Trophoblast cell (in vitro differentiated cells and primary cell): ENCODE measurements around the gene MTG1.
A peak's percentile ranks its signal among the peaks of the same experiment; 100 is the strongest.

Experiments
- DNase-seq, 2 donors: peaks; one replicate each; pipeline ENCODE4 v3.0.0-alpha.2; 2016
- H2AFZ ChIP-seq: 2 replicates; pipeline ENCODE4 v1.6.1; 2013; ENCODE audit warnings: low read length, moderate library complexity, mild to moderate bottlenecking; ENCODE audit not compliant: insufficient read depth, poor library complexity
- H2AK5ac ChIP-seq: 2 replicates; pipeline ENCODE4 v1.6.1; 2013; ENCODE audit warnings: mild to moderate bottlenecking, low read length
- H2BK120ac ChIP-seq: 2 replicates; pipeline ENCODE4 v1.6.1; 2013; ENCODE audit warnings: low read length, mild to moderate bottlenecking, moderate library complexity; ENCODE audit not compliant: insufficient read depth, poor library complexity
- H2BK12ac ChIP-seq: 2 replicates; pipeline ENCODE4 v1.6.1; 2013; ENCODE audit warnings: mild to moderate bottlenecking, low read length, moderate library complexity
- H2BK5ac ChIP-seq: 2 replicates; pipeline ENCODE4 v1.6.1; 2013; ENCODE audit warnings: low read length, low read depth, moderate library complexity, mild to moderate bottlenecking; ENCODE audit not compliant: poor library complexity
- H3K14ac ChIP-seq: 2 replicates; pipeline ENCODE4 v1.6.1; 2013; ENCODE audit warnings: mild to moderate bottlenecking, low read length
- H3K18ac ChIP-seq: 2 replicates; pipeline ENCODE4 v1.6.1; 2013; ENCODE audit warnings: mild to moderate bottlenecking, low read length
- H3K23ac ChIP-seq: 2 replicates; pipeline ENCODE4 v1.6.1; 2013; ENCODE audit warnings: low read length
- H3K27ac ChIP-seq: 2 replicates; pipeline ENCODE4 v1.5.1; 2013; ENCODE audit warnings: low read depth, mild to moderate bottlenecking, inconsistent platforms, low read length, moderate library complexity
- H3K27me3 ChIP-seq: 2 replicates; pipeline ENCODE4 v1.6.1; 2013; ENCODE audit warnings: inconsistent platforms, mild to moderate bottlenecking, low read length, moderate library complexity; ENCODE audit not compliant: insufficient read depth
- H3K36me3 ChIP-seq, 2 experiments: 1 replicate in 1 of 2; 2 replicates in 1 of 2; pipeline ENCODE4 v1.6.1; 2013; ENCODE audit warnings: low read length in 2 of 2, mild to moderate bottlenecking in 2 of 2, moderate library complexity in 1 of 2; ENCODE audit not compliant: insufficient read depth in 2 of 2, control insufficient read depth in 1 of 2
- H3K4ac ChIP-seq: 2 replicates; pipeline ENCODE4 v1.6.1; 2013; ENCODE audit warnings: low read depth, mild to moderate bottlenecking, low read length, moderate library complexity
- H3K4me1 ChIP-seq, 2 experiments: 1 replicate in 1 of 2; 2 replicates in 1 of 2; pipeline ENCODE4 v1.6.1; 2013; ENCODE audit warnings: low read length in 2 of 2, mild to moderate bottlenecking in 2 of 2, moderate library complexity in 1 of 2; ENCODE audit not compliant: insufficient read depth in 2 of 2, control insufficient read depth in 1 of 2
- H3K4me2 ChIP-seq: 2 replicates; pipeline ENCODE4 v1.6.1; 2013; ENCODE audit warnings: inconsistent platforms, mild to moderate bottlenecking, low read length, moderate library complexity
- H3K4me3 ChIP-seq: 2 replicates; pipeline ENCODE4 v1.5.1; 2013; ENCODE audit warnings: mild to moderate bottlenecking, low read depth, low read length, inconsistent platforms
- H3K79me1 ChIP-seq: one replicate; pipeline ENCODE4 v1.6.1; 2013; ENCODE audit warnings: low read length
- H3K79me2 ChIP-seq: 2 replicates; pipeline ENCODE4 v1.6.1; 2013; ENCODE audit warnings: low read length, mild to moderate bottlenecking; ENCODE audit not compliant: control insufficient read depth, insufficient read depth, poor library complexity
- H3K9ac ChIP-seq: 2 replicates; pipeline ENCODE4 v1.6.1; 2013; ENCODE audit warnings: mild to moderate bottlenecking, low read length
- H3K9me3 ChIP-seq: 2 replicates; pipeline ENCODE4 v1.6.1; 2013; ENCODE audit warnings: low read depth, mild to moderate bottlenecking, control low read depth, inconsistent platforms, low read length; ENCODE audit not compliant: insufficient read depth
- H4K12ac ChIP-seq: 2 replicates; pipeline ENCODE4 v1.6.1; 2013; ENCODE audit warnings: low read depth, mild to moderate bottlenecking, low read length, moderate library complexity
- H4K8ac ChIP-seq: 2 replicates; pipeline ENCODE4 v1.6.1; 2013; ENCODE audit warnings: low read depth, mild to moderate bottlenecking, low read length, moderate library complexity
- H4K91ac ChIP-seq: one replicate; pipeline ENCODE4 v1.6.1; 2013; ENCODE audit warnings: low read depth, mild to moderate bottlenecking, low read length, moderate library complexity
- whole genome bisulfite sequencing: extraction: QIAGEN DNeasy Blood & Tissue Kit; methylation state at CpG from one replicate; pipeline ENCODE4 v1.1.7; 2013; ENCODE audit warnings: missing lambda C conversion rate; ENCODE audit not compliant: insufficient read length, insufficient coverage; ENCODE audit errors: extremely low coverage; 5-methylcytosine and 5-hydroxymethylcytosine counted together

MTG1 gene

GRCh38 chr10:133448120-133448519 lies 54.2 kb downstream of the MTG1 start:
- Histone ChIP-seq H3K4me3 (no peak overlapping the region), H4K12ac (no peak overlapping the region), H3K79me1 (no peaks in the 10 kb centered on the region), H3K9ac (no peak overlapping the region), H3K4me2 (no peak overlapping the region), H4K8ac (no peak overlapping the region), H3K18ac (no peak overlapping the region), H3K36me3 (no peaks in the 10 kb centered on the region), H3K79me2 (no peaks in the 10 kb centered on the region), H2BK5ac (no peak overlapping the region), H3K27ac (no peak overlapping the region), H3K14ac (no peak overlapping the region), H4K91ac (no peak overlapping the region), H3K4ac (no peak overlapping the region), H2BK12ac (no peak overlapping the region), H3K9me3 (peaks cover 44% of the 10 kb centered on the region), H3K23ac (no peak overlapping the region), H3K4me1 (no peaks in the 10 kb centered on the region), H3K27me3 (no peaks in the 10 kb centered on the region), H2AFZ (no peak overlapping the region), H2AK5ac (no peak overlapping the region), H2BK120ac (no peak overlapping the region)
- no peak for DNase-seq

- Histone ChIP-seq H3K27me3 (no peaks in the 10 kb centered on the region), H2AFZ (no peak overlapping the region), H2AK5ac (no peak overlapping the region), H3K4ac (no peak overlapping the region), H2BK5ac (no peak overlapping the region), H3K4me1 (no peaks in the 10 kb centered on the region), H2BK12ac (no peak overlapping the region), H3K4me2 (no peak overlapping the region), H2BK120ac (no peak overlapping the region), H4K91ac (no peak overlapping the region), H3K18ac (no peak overlapping the region), H3K79me2 (no peaks in the 10 kb centered on the region), H4K8ac (no peak overlapping the region), H3K79me1 (no peaks in the 10 kb centered on the region), H3K9ac (no peak overlapping the region), H4K12ac (no peak overlapping the region), H3K4me3 (no peak overlapping the region), H3K14ac (no peak overlapping the region), H3K27ac (no peak overlapping the region), H3K36me3 (no peaks in the 10 kb centered on the region), H3K23ac (no peak overlapping the region), H3K9me3 (peaks cover 41% of the 10 kb centered on the region)
- no CpG with 5 or more reads among the region's 4 CpGs for WGBS
- DNase-seq = no peak
These were observed 57.4 kb downstream of the MTG1 start for GRCh38 chr10:133451346-133451745.

- DNase-seq = peak in 1 of 2 donors; percentile 5
- Histone ChIP-seq H4K8ac (no peak overlapping the region), H3K79me1 (no peaks in the 10 kb centered on the region), H3K9ac (no peak overlapping the region), H4K12ac (no peak overlapping the region), H3K4me2 (no peak overlapping the region), H3K4ac (no peak overlapping the region), H2AFZ (no peak overlapping the region), H3K27ac (no peak overlapping the region), H2AK5ac (no peak overlapping the region), H3K18ac (no peak overlapping the region), H3K14ac (no peak overlapping the region), H3K27me3 (no peaks in the 10 kb centered on the region), H3K4me1 (no peaks in the 10 kb centered on the region), H2BK12ac (no peak overlapping the region), H2BK120ac (no peak overlapping the region), H3K9me3 (peaks cover 44% of the 10 kb centered on the region), H2BK5ac (no peak overlapping the region), H4K91ac (no peak overlapping the region), H3K79me2 (no peaks in the 10 kb centered on the region), H3K23ac (no peak overlapping the region), H3K4me3 (no peak overlapping the region), H3K36me3 (no peaks in the 10 kb centered on the region)
- no CpG with 5 or more reads among the region's 4 CpGs for WGBS
These were observed 58.5 kb downstream of the MTG1 start for GRCh38 chr10:133452453-133452852.

- Histone ChIP-seq H2AK5ac (no peak within 1 kb of the TSS), H3K27me3 (no peaks in the 10 kb centered on the region), H3K79me2 (no peaks in the 10 kb centered on the region), H4K8ac (no peak within 1 kb of the TSS), H2BK12ac (no peak within 1 kb of the TSS), H3K14ac (no peak within 1 kb of the TSS), H3K27ac (no peak within 1 kb of the TSS), H2BK5ac (no peak within 1 kb of the TSS), H3K18ac (no peak within 1 kb of the TSS), H3K4me3 (no peak within 1 kb of the TSS), H3K23ac (no peak within 1 kb of the TSS), H3K4ac (no peak within 1 kb of the TSS), H3K79me1 (no peaks in the 10 kb centered on the region), H3K4me2 (no peak within 1 kb of the TSS), H2BK120ac (no peak within 1 kb of the TSS), H3K36me3 (no peaks in the 10 kb centered on the region), H4K91ac (no peak within 1 kb of the TSS), H3K9me3 (peaks cover 56% of the 10 kb centered on the region), H2AFZ (no peak within 1 kb of the TSS), H4K12ac (no peak within 1 kb of the TSS), H3K4me1 (no peaks in the 10 kb centered on the region), H3K9ac (peak within 1 kb of the TSS; percentile 54)
- DNase-seq = no peak
- no CpG with 5 or more reads among the region's 11 CpGs for WGBS
These were observed 59.7 kb downstream of the MTG1 start, which contains the start of gene SCART1 for GRCh38 chr10:133453516-133454203. SCART1 (plus strand) TSS chr10:133453945; CDS start chr10:133453998, 53 bp downstream.
